ENCODE results near the gene SND1. TPM values are rescaled to one million over a fixed set of nuclear protein-coding genes. Genes with fewer than 3 reads are reported as not detected.

The SND1 gene
- total RNA-seq, 4 donors from 2014 or later = 84.2 to 98.8 (median 93.4) TPM

- TF ChIP-seq CTCF (IDR thresholded peaks at IDR 0.05) (no peak), POLR2A (IDR thresholded peaks at IDR 0.05) (no peak)
- intact Hi-C loops (cut with DNase I) = no loop called here
- H3K36me3 ChIP-seq = no peaks in the 10 kb centered on the region
- WGBS, 2 donors = 91 to 93% methylated on average over 4 of the region's 4 CpGs
- H3K4me1 ChIP-seq = no peaks in the 10 kb centered on the region
- DNase-seq = no peak
- H3K27me3 ChIP-seq = no peaks in the 10 kb centered on the region
- H3K4me3 ChIP-seq = no peak overlapping the region
- no peaks in the 10 kb centered on the region for H3K9me3 ChIP-seq
- no peak overlapping the region for H3K27ac ChIP-seq
Observed at GRCh38 chr7:127760436-127761031, 108.5 kb downstream of the SND1 start.

- H3K9me3 ChIP-seq = no peaks in the 10 kb centered on the region
- intact Hi-C loops (cut with DNase I) = no loop called here
- H3K4me3 ChIP-seq = no peak overlapping the region
- H3K36me3 ChIP-seq = no peaks in the 10 kb centered on the region
- 92 to 96% methylated on average over 2 of the region's 2 CpGs for WGBS, 2 donors
- no peaks in the 10 kb centered on the region for H3K27me3 ChIP-seq
- TF ChIP-seq POLR2A (IDR thresholded peaks at IDR 0.05) = no peak
- no peak for TF ChIP-seq CTCF (IDR thresholded peaks at IDR 0.05)
- H3K4me1 ChIP-seq = no peaks in the 10 kb centered on the region
- no peak for DNase-seq
- H3K27ac ChIP-seq = no peak overlapping the region
Observed at GRCh38 chr7:127761196-127761595, 109.2 kb downstream of the SND1 start.

- Histone ChIP-seq H3K9me3 (no peaks in the 10 kb centered on the region), H3K27me3 (no peaks in the 10 kb centered on the region), H3K4me3 (no peak overlapping the region), H3K4me1 (peaks cover 0 to 23% (median 8%) of the 10 kb centered on the region in 3 donors), H3K36me3 (no peaks in the 10 kb centered on the region), H3K27ac (no peak overlapping the region)
- intact Hi-C loops (cut with DNase I) = no loop called here
- no peak for DNase-seq
- 86 to 91% methylated on average over 6 of the region's 6 CpGs for WGBS, 2 donors
- no peak for TF ChIP-seq CTCF (IDR thresholded peaks at IDR 0.05)
- TF ChIP-seq POLR2A (IDR thresholded peaks at IDR 0.05) = no peak
Observed at GRCh38 chr7:127764681-127765080, 112.7 kb downstream of the SND1 start.

GRCh38 chr7:127765150-127765549, 113.2 kb downstream of the SND1 start:
- no peaks in the 10 kb centered on the region for H3K9me3 ChIP-seq
- no peak overlapping the region for H3K27ac ChIP-seq
- 87 to 89% methylated on average over 3 of the region's 3 CpGs for WGBS, 2 donors
- H3K36me3 ChIP-seq = no peaks in the 10 kb centered on the region
- H3K4me3 ChIP-seq = no peak overlapping the region
- TF ChIP-seq POLR2A (IDR thresholded peaks at IDR 0.05) (no peak), CTCF (IDR thresholded peaks at IDR 0.05) (no peak)
- no peaks in the 10 kb centered on the region for H3K27me3 ChIP-seq
- H3K4me1 ChIP-seq = peaks cover 0 to 23% (median 8%) of the 10 kb centered on the region in 3 donors
- intact Hi-C loops (cut with DNase I) = no loop called here
- DNase-seq = no peak

GRCh38 chr7:127766831-127767459, 115.0 kb downstream of the SND1 start:
- Histone ChIP-seq H3K27me3 (no peaks in the 10 kb centered on the region), H3K4me1 (peaks cover 0 to 32% (median 8%) of the 10 kb centered on the region in 3 donors), H3K4me3 (no peak overlapping the region), H3K36me3 (no peaks in the 10 kb centered on the region), H3K9me3 (no peaks in the 10 kb centered on the region), H3K27ac (no peak overlapping the region)
- DNase-seq = no peak
- no peak for TF ChIP-seq CTCF (IDR thresholded peaks at IDR 0.05)
- TF ChIP-seq POLR2A (IDR thresholded peaks at IDR 0.05) = no peak
- 75 to 89% methylated on average over 4 of the region's 4 CpGs for WGBS, 2 donors
- intact Hi-C loops (cut with DNase I) = no loop called here

Measured in esophagus squamous epithelium (tissue), 5 donors.